Right atrium auricular region (tissue), 2 donors: ENCODE results near the gene ZP1. TPM values are rescaled to one million over a fixed set of nuclear protein-coding genes. Genes with fewer than 3 reads are reported as not detected.
A peak's percentile ranks its signal among the peaks of the same experiment; 100 is the strongest.

Experiments used
- DNase-seq: peaks from one replicate; pipeline ENCODE4 v3.0.0-alpha.2; 2019; ENCODE audit warnings: low spot score
- H3K27ac ChIP-seq, 2 donors: fragments of 200-600 bp; sonication (generic); 1 replicate in 1 of 2; 2 replicates in 1 of 2; pipeline ENCODE4 v1.5.1; 2016 to 2019
- H3K27me3 ChIP-seq, 2 donors: fragments of 200-600 bp; sonication (generic); one replicate each; pipeline versions ENCODE4 v1.5.1 to v1.6.0; 2017 to 2019
- H3K36me3 ChIP-seq: fragments of 200-600 bp; sonication (generic); one replicate; pipeline ENCODE4 v1.5.1; 2016
- H3K4me1 ChIP-seq, 2 donors: fragments of 200-600 bp; sonication (generic); one replicate each; pipeline versions ENCODE4 v1.5.1 to v1.6.0; 2017 to 2019
- H3K4me3 ChIP-seq, 2 donors: fragments of 200-600 bp; sonication (generic); 1 replicate in 1 of 2; 2 replicates in 1 of 2; pipeline ENCODE4 v1.5.1; 2017 to 2019; ENCODE audit warnings: mild to moderate bottlenecking in 1 of 2, moderate library complexity in 1 of 2
- H3K9me3 ChIP-seq, 2 donors: fragments of 200-600 bp; sonication (generic); one replicate each; pipeline ENCODE4 v1.5.1; 2019
- total RNA-seq, 2 donors: library from RNA; depleted of rRNA; stranded (reverse); fragments of >200 nt; gene quantifications; one replicate each; pipeline ENCODE4 v1.1.0, GENCODE V29; 2016
- TF ChIP-seq, protein P1 (sequence below), 2 donors: fragments of 200-600 bp; sonication (generic); IDR thresholded peaks; one replicate each; pipeline ENCODE4 v1.5.1; 2019; ENCODE audit warnings: antibody characterized with exemption in 2 of 2

Gene ZP1
- total RNA-seq, 2 donors from 2014 or later: not detected

DNA sequence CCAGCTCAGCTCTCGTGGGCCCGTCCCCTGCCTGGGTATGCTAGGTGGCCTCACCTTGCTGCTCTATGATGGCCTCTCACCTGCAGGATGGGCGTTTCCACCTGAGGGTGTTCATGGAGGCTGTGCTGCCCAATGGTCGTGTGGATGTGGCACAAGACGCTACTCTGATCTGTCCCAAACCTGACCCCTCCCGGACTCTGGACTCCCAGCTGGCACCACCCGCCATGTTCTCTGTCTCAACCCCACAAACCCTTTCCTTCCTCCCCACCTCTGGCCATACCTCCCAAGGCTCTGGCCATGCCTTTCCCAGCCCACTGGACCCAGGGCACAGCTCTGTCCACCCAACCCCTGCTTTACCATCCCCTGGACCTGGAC, 2.1 kb downstream of the ZP1 start:
- no peak for DNase-seq
- no peak overlapping the region for H3K27ac ChIP-seq
- no peak overlapping the region for H3K4me3 ChIP-seq
- no peaks in the 10 kb centered on the region for H3K36me3 ChIP-seq
- TF ChIP-seq, protein P1, sequence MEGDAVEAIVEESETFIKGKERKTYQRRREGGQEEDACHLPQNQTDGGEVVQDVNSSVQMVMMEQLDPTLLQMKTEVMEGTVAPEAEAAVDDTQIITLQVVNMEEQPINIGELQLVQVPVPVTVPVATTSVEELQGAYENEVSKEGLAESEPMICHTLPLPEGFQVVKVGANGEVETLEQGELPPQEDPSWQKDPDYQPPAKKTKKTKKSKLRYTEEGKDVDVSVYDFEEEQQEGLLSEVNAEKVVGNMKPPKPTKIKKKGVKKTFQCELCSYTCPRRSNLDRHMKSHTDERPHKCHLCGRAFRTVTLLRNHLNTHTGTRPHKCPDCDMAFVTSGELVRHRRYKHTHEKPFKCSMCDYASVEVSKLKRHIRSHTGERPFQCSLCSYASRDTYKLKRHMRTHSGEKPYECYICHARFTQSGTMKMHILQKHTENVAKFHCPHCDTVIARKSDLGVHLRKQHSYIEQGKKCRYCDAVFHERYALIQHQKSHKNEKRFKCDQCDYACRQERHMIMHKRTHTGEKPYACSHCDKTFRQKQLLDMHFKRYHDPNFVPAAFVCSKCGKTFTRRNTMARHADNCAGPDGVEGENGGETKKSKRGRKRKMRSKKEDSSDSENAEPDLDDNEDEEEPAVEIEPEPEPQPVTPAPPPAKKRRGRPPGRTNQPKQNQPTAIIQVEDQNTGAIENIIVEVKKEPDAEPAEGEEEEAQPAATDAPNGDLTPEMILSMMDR (IDR thresholded peaks at IDR 0.05): no peak
- H3K4me1 ChIP-seq: peaks cover 0 to 35% of the 10 kb centered on the region in 2 donors
- H3K9me3 ChIP-seq: no peaks in the 10 kb centered on the region
- no peaks in the 10 kb centered on the region for H3K27me3 ChIP-seq

DNA sequence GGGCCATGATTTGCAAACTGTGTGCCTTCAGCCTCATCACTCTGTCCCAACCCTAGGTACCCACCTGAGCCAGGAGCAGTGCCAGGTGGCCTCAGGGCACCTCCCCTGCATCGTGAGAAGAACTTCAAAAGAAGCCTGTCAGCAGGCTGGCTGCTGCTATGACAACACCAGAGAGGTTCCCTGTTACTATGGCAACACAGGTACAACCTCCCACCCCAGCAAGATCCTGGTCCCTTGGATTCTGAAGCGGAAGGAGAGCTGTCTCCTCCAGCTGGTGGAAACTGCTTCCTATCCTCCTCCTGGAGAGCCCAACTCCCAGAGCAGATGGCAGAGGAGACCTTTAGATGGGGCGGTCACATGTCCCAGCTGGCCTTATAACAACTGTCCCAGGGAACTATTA, 2.9 kb downstream of the ZP1 start:
- Histone ChIP-seq H3K4me3 (no peak overlapping the region), H3K9me3 (no peaks in the 10 kb centered on the region), H3K36me3 (no peaks in the 10 kb centered on the region), H3K27me3 (no peaks in the 10 kb centered on the region), H3K27ac (no peak overlapping the region), H3K4me1 (peaks cover 0 to 35% of the 10 kb centered on the region in 2 donors)
- no peak for DNase-seq
- TF ChIP-seq, protein P1 (IDR thresholded peaks at IDR 0.05): no peak

DNA sequence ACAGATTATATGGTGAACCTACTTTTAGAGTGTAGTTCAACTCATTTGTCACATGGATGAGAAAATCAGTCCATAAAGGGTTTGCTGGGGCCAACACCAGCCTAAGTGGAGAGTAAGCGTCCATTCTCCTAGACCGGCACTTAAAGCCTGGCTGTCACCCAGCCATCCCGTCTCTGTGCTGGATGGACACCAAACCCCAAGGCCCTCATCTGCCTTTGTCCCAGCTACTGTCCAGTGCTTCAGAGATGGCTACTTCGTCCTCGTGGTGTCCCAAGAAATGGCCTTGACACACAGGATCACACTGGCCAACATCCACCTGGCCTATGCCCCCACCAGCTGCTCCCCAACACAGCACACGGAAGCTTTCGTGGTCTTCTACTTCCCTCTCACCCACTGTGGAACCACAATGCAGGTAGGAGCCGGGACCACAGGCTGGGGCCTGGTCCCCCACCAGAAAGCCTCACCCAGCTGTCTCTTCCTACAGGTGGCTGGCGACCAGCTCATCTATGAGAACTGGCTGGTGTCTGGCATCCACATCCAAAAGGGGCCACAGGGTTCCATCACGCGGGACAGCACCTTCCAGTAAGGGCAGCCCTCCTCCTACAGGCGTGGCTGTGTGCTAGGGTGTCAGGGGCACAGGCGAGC, 3.5 kb downstream of the ZP1 start:
- H3K4me3 ChIP-seq: no peak overlapping the region
- no peaks in the 10 kb centered on the region for H3K27me3 ChIP-seq
- H3K27ac ChIP-seq: no peak overlapping the region
- no peaks in the 10 kb centered on the region for H3K9me3 ChIP-seq
- H3K4me1 ChIP-seq: peaks cover 0 to 35% of the 10 kb centered on the region in 2 donors
- no peaks in the 10 kb centered on the region for H3K36me3 ChIP-seq
- no peak for DNase-seq
- TF ChIP-seq, protein P1 (IDR thresholded peaks at IDR 0.05): no peak

DNA sequence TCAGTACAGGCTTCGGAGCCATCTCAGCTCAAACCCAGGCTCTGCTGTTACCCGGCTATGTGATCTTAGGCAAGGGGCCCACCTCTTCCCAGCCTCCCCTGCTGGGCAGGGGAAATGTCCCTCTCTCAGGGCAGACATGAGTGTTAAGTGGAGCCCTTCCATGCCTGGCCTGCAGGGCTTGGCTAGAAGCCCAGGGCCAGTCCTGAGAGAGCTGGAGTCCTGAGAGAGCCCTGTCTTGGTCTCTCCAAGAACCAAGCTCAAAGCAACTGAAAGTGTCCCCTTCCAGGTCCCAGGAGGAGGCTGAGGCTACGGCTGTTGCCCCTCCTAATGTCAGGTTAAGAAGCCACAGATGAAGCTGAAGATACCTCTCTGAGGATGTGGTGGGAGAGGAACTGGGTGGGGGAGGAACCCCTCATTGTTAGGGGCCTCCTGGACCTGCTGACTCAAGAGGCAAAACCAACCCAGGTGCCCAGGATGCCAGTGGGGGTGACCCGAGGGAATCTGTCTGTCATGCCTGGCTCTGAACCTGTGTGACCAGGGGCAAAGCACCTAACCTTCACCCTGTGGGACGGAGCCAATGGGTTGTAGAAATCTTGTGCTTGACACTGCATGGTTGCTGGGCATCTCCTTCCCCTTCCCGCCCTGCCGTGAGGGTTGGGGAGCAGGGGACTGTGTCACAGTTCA, 4.2 kb downstream of the ZP1 start:
- TF ChIP-seq, protein P1 (IDR thresholded peaks at IDR 0.05): no peak
- Histone ChIP-seq H3K4me1 (peaks cover 0 to 35% of the 10 kb centered on the region in 2 donors), H3K27ac (peak overlapping the region; percentile 25 to 63), H3K4me3 (no peak overlapping the region), H3K36me3 (no peaks in the 10 kb centered on the region), H3K9me3 (no peaks in the 10 kb centered on the region), H3K27me3 (no peaks in the 10 kb centered on the region)
- no peak for DNase-seq

DNA sequence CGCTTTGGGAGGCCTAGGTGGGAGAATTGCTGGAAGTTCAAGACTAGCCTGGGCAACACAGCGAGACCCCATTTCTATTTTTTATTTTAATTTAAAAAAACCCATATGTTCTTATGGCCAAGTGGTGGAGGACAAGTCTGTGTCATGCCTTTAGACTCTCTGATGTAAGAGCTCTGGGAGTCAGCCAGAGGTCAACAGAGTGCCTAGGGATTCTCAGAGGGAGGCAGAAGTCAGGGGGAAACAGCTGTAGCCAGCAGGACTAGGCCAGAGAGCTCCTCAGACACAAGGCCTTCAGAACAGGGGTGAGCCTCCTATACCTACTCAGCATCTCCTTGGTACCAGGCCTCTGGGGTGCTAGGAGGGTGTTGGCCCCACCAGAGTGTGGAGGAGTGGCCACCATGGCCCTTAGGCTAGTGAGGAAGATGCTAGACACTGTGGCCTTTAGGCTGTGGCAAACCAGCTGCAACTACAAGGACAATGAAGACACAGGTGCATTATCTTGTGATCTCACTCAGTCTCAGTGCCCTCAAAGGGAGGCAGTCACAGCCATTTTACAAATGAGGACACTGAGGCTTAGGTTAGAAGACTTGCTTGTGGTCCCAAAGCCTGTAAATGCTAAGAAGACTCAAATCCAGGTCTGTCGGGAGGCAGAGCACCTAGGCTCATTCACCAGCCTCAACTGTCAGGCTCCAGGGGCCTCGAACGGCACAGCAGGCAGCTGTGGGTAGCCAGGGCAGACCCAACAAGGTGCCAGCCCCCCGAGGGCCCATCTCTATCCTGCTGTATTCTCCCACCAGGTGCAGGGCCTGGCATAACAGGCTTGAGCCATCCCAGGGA, 5.0 kb downstream of the ZP1 start:
- TF ChIP-seq, protein P1 (IDR thresholded peaks at IDR 0.05): no peak
- Histone ChIP-seq H3K36me3 (no peaks in the 10 kb centered on the region), H3K4me3 (no peak overlapping the region), H3K27ac (peak overlapping the region; percentile 25 to 63), H3K27me3 (no peaks in the 10 kb centered on the region), H3K4me1 (peaks cover 0 to 35% of the 10 kb centered on the region in 2 donors), H3K9me3 (no peaks in the 10 kb centered on the region)
- no peak for DNase-seq
